Thyroid gland (tissue), 4 donors: ENCODE results near the gene IRF5.

Experiments
- POLR2A ChIP-seq, 2 donors: fragments of 450-650 bp; IDR thresholded peaks; one replicate each; pipeline ENCODE4 v1.6.1; 2017; ENCODE audit warnings: antibody characterized with exemption in 2 of 2, mild to moderate bottlenecking in 2 of 2, moderate library complexity in 1 of 2
- TF ChIP-seq, protein P1 (sequence below), 6 experiments: fragments of 200-600 bp in 3 of 6; fragments of 450-650 bp in 3 of 6; sonication (generic) in 3 of 6; IDR thresholded peaks; one replicate each; pipeline ENCODE4 v1.5.1; 2016 to 2019; ENCODE audit warnings: antibody characterized with exemption in 6 of 6, mild to moderate bottlenecking in 2 of 6, inconsistent platforms in 1 of 6, moderate library complexity in 1 of 6

DNA sequence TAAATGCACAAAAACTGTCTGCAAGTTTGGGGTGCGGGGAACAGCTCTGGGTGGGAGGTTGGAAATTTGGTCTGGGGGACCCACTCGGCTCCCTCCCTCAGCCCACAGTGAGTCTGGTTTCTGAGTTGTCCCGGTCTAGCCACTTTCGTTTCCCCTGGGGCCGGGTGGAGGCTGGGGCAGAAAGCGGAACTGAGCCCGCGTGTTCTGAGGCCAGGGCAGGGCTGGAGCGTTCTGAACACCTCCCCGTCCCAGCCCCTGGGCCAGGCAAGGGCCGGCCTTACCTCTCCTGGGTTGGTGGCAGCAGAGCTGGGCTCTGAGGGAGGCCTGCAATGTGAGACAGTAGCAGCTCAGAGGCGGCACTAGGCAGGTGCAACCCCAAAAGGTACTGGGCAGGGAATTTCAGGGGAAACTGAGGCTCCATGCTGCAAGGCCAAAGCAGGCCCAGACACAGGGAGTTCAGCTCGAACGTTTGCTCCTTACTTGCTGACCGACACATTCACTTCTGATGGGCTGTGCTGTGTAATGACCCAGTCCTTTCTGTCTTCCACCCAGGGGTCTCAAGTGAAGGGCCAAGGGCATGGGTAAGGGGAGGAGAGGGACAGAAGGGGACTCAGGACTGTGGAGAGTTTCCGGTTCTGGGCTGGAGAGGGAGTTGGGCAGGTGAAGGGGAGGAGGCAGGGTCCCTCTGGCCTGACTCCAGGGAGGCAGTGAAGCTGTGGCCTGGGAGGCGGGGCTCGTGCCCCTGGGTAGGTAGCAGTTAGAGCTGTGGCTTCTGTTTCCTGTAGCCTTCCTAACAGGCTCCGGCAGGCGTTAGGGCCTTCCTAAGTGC, 3.0 kb downstream of the IRF5 start:
- TF ChIP-seq, protein P1, sequence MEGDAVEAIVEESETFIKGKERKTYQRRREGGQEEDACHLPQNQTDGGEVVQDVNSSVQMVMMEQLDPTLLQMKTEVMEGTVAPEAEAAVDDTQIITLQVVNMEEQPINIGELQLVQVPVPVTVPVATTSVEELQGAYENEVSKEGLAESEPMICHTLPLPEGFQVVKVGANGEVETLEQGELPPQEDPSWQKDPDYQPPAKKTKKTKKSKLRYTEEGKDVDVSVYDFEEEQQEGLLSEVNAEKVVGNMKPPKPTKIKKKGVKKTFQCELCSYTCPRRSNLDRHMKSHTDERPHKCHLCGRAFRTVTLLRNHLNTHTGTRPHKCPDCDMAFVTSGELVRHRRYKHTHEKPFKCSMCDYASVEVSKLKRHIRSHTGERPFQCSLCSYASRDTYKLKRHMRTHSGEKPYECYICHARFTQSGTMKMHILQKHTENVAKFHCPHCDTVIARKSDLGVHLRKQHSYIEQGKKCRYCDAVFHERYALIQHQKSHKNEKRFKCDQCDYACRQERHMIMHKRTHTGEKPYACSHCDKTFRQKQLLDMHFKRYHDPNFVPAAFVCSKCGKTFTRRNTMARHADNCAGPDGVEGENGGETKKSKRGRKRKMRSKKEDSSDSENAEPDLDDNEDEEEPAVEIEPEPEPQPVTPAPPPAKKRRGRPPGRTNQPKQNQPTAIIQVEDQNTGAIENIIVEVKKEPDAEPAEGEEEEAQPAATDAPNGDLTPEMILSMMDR (IDR thresholded peaks at IDR 0.05), result no peak
- no peak for TF ChIP-seq POLR2A (IDR thresholded peaks at IDR 0.05)
